Naive thymus-derived CD4-positive, alpha-beta T cell (primary cell): Measurements from ENCODE around the gene IL17A. TPM values are rescaled to one million over a fixed set of nuclear protein-coding genes. Genes with fewer than 3 reads are reported as not detected.

Source experiments
- ATAC-seq: fragments of 150-1000 bp; cut with Tn5 transposase; 2 replicates; pipeline ENCODE4 v1.10.0; 2021; ENCODE audit warnings: mild to moderate bottlenecking, moderate library complexity
- CTCF ChIA-PET: fragments of 350-600 bp; sonication (Branson Sonifier 250); formaldehyde crosslinking; loops from one replicate; lab custom pipeline; 2021; ENCODE audit warnings: antibody characterized with exemption; lab: Charles Lee
- POLR2A ChIA-PET: fragments of 350-600 bp; sonication (Branson Sonifier 250); formaldehyde crosslinking; loops from one replicate; lab custom pipeline; 2021; ENCODE audit warnings: antibody characterized with exemption, inconsistent platforms; lab: Charles Lee
- DNase-seq, 9 donors: peaks; one replicate each; pipeline versions ENCODE4 v3.0.0 to v3.0.0-alpha.2; 2020 to 2022; ENCODE audit warnings: mixed read lengths in 1 of 9
- H3K27ac ChIP-seq: one replicate; pipeline ENCODE4 v1.7.0; 2013; ENCODE audit warnings: mild to moderate bottlenecking, low read depth, low read length, moderate library complexity
- H3K27me3 ChIP-seq, 2 donors: one replicate each; pipeline ENCODE4 v1.7.0; 2013; ENCODE audit warnings: low read length in 2 of 2, mild to moderate bottlenecking in 2 of 2, moderate library complexity in 2 of 2; ENCODE audit not compliant: control insufficient read depth in 2 of 2, insufficient read depth in 2 of 2
- H3K36me3 ChIP-seq, 3 experiments: 1 replicate in 2 of 3; 2 replicates in 1 of 3; pipeline ENCODE4 v1.7.0; 2013; ENCODE audit warnings: low read length in 3 of 3, mild to moderate bottlenecking in 3 of 3, moderate library complexity in 1 of 3; ENCODE audit not compliant: insufficient read depth in 3 of 3, control insufficient read depth in 2 of 3
- H3K4me1 ChIP-seq, 2 donors: one replicate each; pipeline ENCODE4 v1.7.0; 2013; ENCODE audit warnings: low read length in 2 of 2, mild to moderate bottlenecking in 2 of 2, moderate library complexity in 1 of 2; ENCODE audit not compliant: control insufficient read depth in 2 of 2, insufficient read depth in 2 of 2
- H3K4me3 ChIP-seq: 2 replicates; pipeline ENCODE4 v1.7.0; 2013; ENCODE audit warnings: mild to moderate bottlenecking, low read length
- H3K9me3 ChIP-seq, 3 experiments: 1 replicate in 2 of 3; 2 replicates in 1 of 3; pipeline ENCODE4 v1.7.0; 2013; ENCODE audit warnings: low read length in 3 of 3; ENCODE audit not compliant: control insufficient read depth in 2 of 3
- H3K27ac Mint-ChIP-seq, 9 donors: one replicate each; pipeline ENCODE4 v1.8.0; 2020 to 2022; ENCODE audit warnings: mixed read lengths in 9 of 9, mild to moderate bottlenecking in 8 of 9, moderate library complexity in 5 of 9, inconsistent platforms in 2 of 9
- H3K27me3 Mint-ChIP-seq, 5 donors: one replicate each; pipeline ENCODE4 v1.8.0; 2021 to 2022; ENCODE audit warnings: mixed read lengths in 5 of 5, mild to moderate bottlenecking in 1 of 5
- H3K36me3 Mint-ChIP-seq, 5 donors: one replicate each; pipeline ENCODE4 v1.8.0; 2020 to 2022; ENCODE audit warnings: mixed read lengths in 5 of 5, mild to moderate bottlenecking in 3 of 5, inconsistent platforms in 1 of 5
- H3K4me1 Mint-ChIP-seq, 7 donors: one replicate each; pipeline ENCODE4 v1.8.0; 2020 to 2022; ENCODE audit warnings: mixed read lengths in 7 of 7, mild to moderate bottlenecking in 3 of 7, inconsistent platforms in 1 of 7
- H3K4me3 Mint-ChIP-seq, 10 donors: one replicate each; pipeline ENCODE4 v1.8.0; 2020 to 2022; ENCODE audit warnings: mild to moderate bottlenecking in 10 of 10, mixed read lengths in 10 of 10, moderate library complexity in 6 of 10, inconsistent platforms in 2 of 10
- H3K9me3 Mint-ChIP-seq, 11 donors: one replicate each; pipeline ENCODE4 v1.8.0; 2020 to 2022; ENCODE audit warnings: mixed read lengths in 11 of 11, mild to moderate bottlenecking in 4 of 11, inconsistent platforms in 1 of 11, moderate library complexity in 1 of 11
- intact Hi-C, 2 donors: fragments of 100-400 bp; cut with micrococcal nuclease; formaldehyde crosslinking; loops; one replicate each; pipeline ENCODE4 v1.15.1; 2023
- polyA plus RNA-seq, 2 donors: library from polyadenylated mRNA; unstranded; fragments of 300-500 nt; fragmentation: Illumina TruSeq; gene quantifications; one replicate each; pipeline ENCODE4 v1.2.3, GENCODE V29; 2021
- total RNA-seq, 6 experiments: library from RNA in 5 of 6; stranded (reverse) in 5 of 6; gene quantifications; 1 replicate in 5 of 6; 2 replicates in 1 of 6; pipeline ENCODE4 v1.2.3 and lab custom pipeline; 2021 to 2026

IL17A gene
- total and polyA plus RNA-seq, 7 experiments from 2014 or later = not detected

- intact Hi-C loops = no loop called here
- no peaks in the 10 kb centered on the region for H3K36me3 Mint-ChIP-seq
- no peak overlapping the region for H3K4me3 Mint-ChIP-seq
- DNase-seq = no peak
- ChIA-PET CTCF (no interaction called here), POLR2A (no interaction called here)
- Histone ChIP-seq H3K9me3 (no peaks in the 10 kb centered on the region), H3K36me3 (no peaks in the 10 kb centered on the region), H3K4me1 (no peaks in the 10 kb centered on the region), H3K4me3 (no peak overlapping the region), H3K27ac (no peak overlapping the region), H3K27me3 (no peaks in the 10 kb centered on the region)
- H3K9me3 Mint-ChIP-seq = peaks cover 0 to 4% (median 0%) of the 10 kb centered on the region in 11 donors
- H3K27me3 Mint-ChIP-seq = peaks cover 14 to 29% (median 17%) of the 10 kb centered on the region in 5 donors
- H3K4me1 Mint-ChIP-seq = peaks cover 0 to 18% (median 4%) of the 10 kb centered on the region in 7 donors
- no peak overlapping the region for H3K27ac Mint-ChIP-seq
- no peak for ATAC-seq
These were observed 31.8 kb upstream of the IL17A start for GRCh38 chr6:52154381-52154780.

GRCh38 chr6:52155791-52156576 lies 30.2 kb upstream of the IL17A start:
- Histone ChIP-seq H3K4me3 (no peak overlapping the region), H3K9me3 (no peaks in the 10 kb centered on the region), H3K27me3 (no peaks in the 10 kb centered on the region), H3K36me3 (no peaks in the 10 kb centered on the region), H3K27ac (no peak overlapping the region), H3K4me1 (no peaks in the 10 kb centered on the region)
- Mint-ChIP-seq H3K9me3 (peaks cover 0 to 8% (median 0%) of the 10 kb centered on the region in 11 donors), H3K36me3 (no peaks in the 10 kb centered on the region), H3K27me3 (peaks cover 9 to 25% (median 14%) of the 10 kb centered on the region in 5 donors), H3K4me3 (no peak overlapping the region), H3K27ac (no peak overlapping the region), H3K4me1 (peaks cover 0 to 18% (median 4%) of the 10 kb centered on the region in 7 donors)
- intact Hi-C loops = no loop called here
- DNase-seq (no peak), ATAC-seq (peak; percentile 18)
- ChIA-PET POLR2A (no interaction called here), CTCF (no interaction called here)

- Mint-ChIP-seq H3K36me3 (no peaks in the 10 kb centered on the region), H3K9me3 (peaks cover 0 to 15% (median 0%) of the 10 kb centered on the region in 11 donors), H3K27ac (no peak overlapping the region), H3K4me3 (no peak overlapping the region), H3K27me3 (peaks cover 0 to 15% (median 10%) of the 10 kb centered on the region in 5 donors), H3K4me1 (peaks cover 0 to 25% (median 4%) of the 10 kb centered on the region in 7 donors)
- Histone ChIP-seq H3K27me3 (no peaks in the 10 kb centered on the region), H3K36me3 (no peaks in the 10 kb centered on the region), H3K4me1 (no peaks in the 10 kb centered on the region), H3K4me3 (no peak overlapping the region), H3K9me3 (no peaks in the 10 kb centered on the region), H3K27ac (no peak overlapping the region)
- ChIA-PET CTCF (no interaction called here), POLR2A (no interaction called here)
- intact Hi-C loops = no loop called here
- DNase-seq = peak in 1 of 9 donors; percentile 29
- peak; percentile 31 for ATAC-seq
These were observed 28.8 kb upstream of the IL17A start for GRCh38 chr6:52157301-52157941.

GRCh38 chr6:52160472-52161104 lies 25.6 kb upstream of the IL17A start:
- H3K27me3 ChIP-seq = no peaks in the 10 kb centered on the region
- DNase-seq = no peak
- Mint-ChIP-seq H3K27me3 (peaks cover 0 to 19% (median 10%) of the 10 kb centered on the region in 5 donors), H3K27ac (no peak overlapping the region), H3K4me3 (no peak overlapping the region), H3K4me1 (peaks cover 0 to 26% (median 5%) of the 10 kb centered on the region in 7 donors), H3K36me3 (no peaks in the 10 kb centered on the region), H3K9me3 (peaks cover 0 to 15% (median 0%) of the 10 kb centered on the region in 11 donors)
- H3K27ac ChIP-seq = no peak overlapping the region
- no peak for ATAC-seq
- CTCF ChIA-PET = interaction anchor here (0.5 to 3.5 kb wide), 2 partner anchors 104 to 347 kb away, joined by 3 to 31 read pairs; no protein-coding TSS in a partner anchor
- no peaks in the 10 kb centered on the region for H3K4me1 ChIP-seq
- H3K9me3 ChIP-seq = no peaks in the 10 kb centered on the region
- POLR2A ChIA-PET = no interaction called here
- no peak overlapping the region for H3K4me3 ChIP-seq
- intact Hi-C loops = loop anchor here in 1 of 2 donors (5.0 kb wide), 1 partner anchor 262 kb away; the partner anchor contains the start of gene EFHC1
- H3K36me3 ChIP-seq = no peaks in the 10 kb centered on the region

GRCh38 chr6:52161689-52162438 lies 24.3 kb upstream of the IL17A start:
- no peaks in the 10 kb centered on the region for H3K36me3 ChIP-seq
- Mint-ChIP-seq H3K36me3 (no peaks in the 10 kb centered on the region), H3K4me1 (peaks cover 0 to 17% (median 0%) of the 10 kb centered on the region in 7 donors), H3K27ac (no peak overlapping the region), H3K27me3 (peaks cover 0 to 25% (median 14%) of the 10 kb centered on the region in 5 donors), H3K9me3 (peaks cover 0 to 15% (median 0%) of the 10 kb centered on the region in 11 donors), H3K4me3 (no peak overlapping the region)
- intact Hi-C loops = loop anchor here (2.0 to 5.0 kb wide), 3 partner anchors 65 to 260 kb away; partner anchors contain the start of gene EFHC1 (in 1 of the 2)
- no peak overlapping the region for H3K27ac ChIP-seq
- no peaks in the 10 kb centered on the region for H3K9me3 ChIP-seq
- no peaks in the 10 kb centered on the region for H3K27me3 ChIP-seq
- ChIA-PET POLR2A (no interaction called here), CTCF (interaction anchor here (1.5 to 3.5 kb wide), 2 partner anchors 102 to 501 kb away, joined by 10 to 31 read pairs; no protein-coding TSS in a partner anchor)
- ATAC-seq (no peak), DNase-seq (no peak)
- H3K4me3 ChIP-seq = no peak overlapping the region
- no peaks in the 10 kb centered on the region for H3K4me1 ChIP-seq
